Measurements from ENCODE around the gene C22orf23.

- TF ChIP-seq CTCF (IDR thresholded peaks at IDR 0.05) (no peak), EP300 (IDR thresholded peaks at IDR 0.05) (no peak)
Observed at GRCh38 chr22:37986371-37986770, 33.0 kb upstream of the C22orf23 start.
